GM12891 (cell line): ENCODE measurements around the gene STAT1.

ENCODE experiments used
- DNase-seq: peaks from one replicate; pipeline ENCODE4 v3.0.0; 2011; ENCODE audit warnings: low spot score; ENCODE audit not compliant: insufficient read length
- FAIRE-seq: peaks from 2 replicates; lab custom pipeline; 2011; peaks lifted over from hg19 to GRCh38; lab: Jason Lieb, UNC
- PAX5 ChIP-seq: IDR thresholded peaks from 2 replicates; pipeline ENCODE4 v1.6.1; 2011; ENCODE audit warnings: low read length, moderate library complexity, mild to moderate bottlenecking; ENCODE audit not compliant: insufficient read depth, severe bottlenecking
- POLR2A ChIP-seq: IDR thresholded peaks from 2 replicates; pipeline ENCODE4 v1.6.1; 2011; ENCODE audit warnings: low read depth, low read length, control low read depth
- POLR2AphosphoS5 ChIP-seq: IDR thresholded peaks from 2 replicates; pipeline ENCODE4 v1.6.1; 2011; ENCODE audit warnings: low read depth, low read length, control low read depth
- POU2F2 ChIP-seq: IDR thresholded peaks from 2 replicates; pipeline ENCODE4 v1.6.1; 2011; ENCODE audit warnings: low read depth, mild to moderate bottlenecking, control low read depth, low read length, moderate library complexity
- SPI1 ChIP-seq: IDR thresholded peaks from 2 replicates; pipeline ENCODE4 v1.6.1; 2011; ENCODE audit warnings: low read depth, low read length, control low read depth
- TAF1 ChIP-seq: IDR thresholded peaks from 2 replicates; pipeline ENCODE4 v1.6.1; 2011; ENCODE audit warnings: low read depth, low read length, control low read depth

The STAT1 gene

GRCh38 chr2:190947711-190948251, 66.2 kb downstream of the STAT1 start:
- FAIRE-seq (peak; percentile 78), DNase-seq (no peak)
- TF ChIP-seq POLR2A (no peak), POU2F2 (no peak), PAX5 (no peak), SPI1 (no peak), POLR2AphosphoS5 (no peak), TAF1 (no peak)

GRCh38 chr2:190947141-190947540, 66.8 kb downstream of the STAT1 start:
- TF ChIP-seq POLR2A (no peak), TAF1 (no peak), PAX5 (no peak), SPI1 (no peak), POU2F2 (no peak), POLR2AphosphoS5 (no peak)
- DNase-seq (no peak), FAIRE-seq (peak; percentile 60)

GRCh38 chr2:190943706-190944105, 70.3 kb downstream of the STAT1 start:
- FAIRE-seq, result peak; percentile 45
- no peak for DNase-seq
- no peak for TF ChIP-seq POU2F2
- TF ChIP-seq TAF1, result no peak
- TF ChIP-seq POLR2A, result no peak

GRCh38 chr2:190942697-190943096, 71.3 kb downstream of the STAT1 start:
- TF ChIP-seq POU2F2 (no peak), TAF1 (no peak), SPI1 (no peak), PAX5 (no peak), POLR2A (no peak), POLR2AphosphoS5 (no peak)
- DNase-seq (no peak), FAIRE-seq (no peak)

- FAIRE-seq, result no peak
- DNase-seq, result no peak
- TF ChIP-seq POLR2AphosphoS5 (0 out of 2 replicates have a peak, but pooled peaks have one; percentile 27), POLR2A (peak; percentile 46; the same call in 1 of the 2 replicates), POU2F2 (no peak), SPI1 (no peak), PAX5 (no peak), TAF1 (no peak)
Observed at GRCh38 chr2:190941571-190941970, 72.4 kb downstream of the STAT1 start.

- DNase-seq (no peak), FAIRE-seq (no peak)
- TF ChIP-seq SPI1 (no peak), POU2F2 (no peak), POLR2A (no peak), TAF1 (no peak), POLR2AphosphoS5 (no peak), PAX5 (no peak)
Observed at GRCh38 chr2:190940454-190940853, 73.5 kb downstream of the STAT1 start.

GRCh38 chr2:190938771-190939335, 75.1 kb downstream of the STAT1 start:
- DNase-seq (no peak), FAIRE-seq (no peak)
- TF ChIP-seq POU2F2 (no peak), TAF1 (no peak), PAX5 (no peak), SPI1 (no peak), POLR2AphosphoS5 (no peak), POLR2A (no peak)

GRCh38 chr2:190935054-190935453, 78.9 kb downstream of the STAT1 start:
- no peak for FAIRE-seq
- DNase-seq, result no peak
- no peak for TF ChIP-seq SPI1
- TF ChIP-seq PAX5, result no peak
- TF ChIP-seq POLR2A, result no peak
- TF ChIP-seq TAF1, result no peak
- no peak for TF ChIP-seq POU2F2
- no peak for TF ChIP-seq POLR2AphosphoS5

GRCh38 chr2:190933361-190933760, 80.6 kb downstream of the STAT1 start:
- TF ChIP-seq TAF1 (no peak), PAX5 (no peak), POLR2A (no peak), POLR2AphosphoS5 (no peak), POU2F2 (no peak), SPI1 (no peak)
- FAIRE-seq, result no peak
- DNase-seq, result no peak

GRCh38 chr2:190932514-190932913, 81.5 kb downstream of the STAT1 start:
- DNase-seq (no peak), FAIRE-seq (no peak)
- no peak for TF ChIP-seq PAX5
- TF ChIP-seq POLR2AphosphoS5, result no peak
- no peak for TF ChIP-seq POU2F2
- TF ChIP-seq POLR2A, result no peak
- TF ChIP-seq SPI1, result no peak
- no peak for TF ChIP-seq TAF1

GRCh38 chr2:190930411-190930810, 83.6 kb downstream of the STAT1 start:
- FAIRE-seq (peak; percentile 16), DNase-seq (no peak)
- TF ChIP-seq POU2F2 (no peak), PAX5 (no peak), SPI1 (no peak), TAF1 (no peak)
